Upper lobe of left lung (tissue), 4 donors: ENCODE measurements around the gene TEKT5.

Experiments used
- POLR2A ChIP-seq, 4 donors: fragments of 450-650 bp; IDR thresholded peaks; one replicate each; pipeline ENCODE4 v1.5.1; 2016 to 2017; ENCODE audit warnings: antibody characterized with exemption in 4 of 4, mild to moderate bottlenecking in 2 of 4
- POLR2AphosphoS5 ChIP-seq, 2 donors: sonication (generic); formaldehyde crosslinking; IDR thresholded peaks; one replicate each; pipeline ENCODE4 v1.5.1; 2017; ENCODE audit warnings: antibody characterized with exemption in 2 of 2
- TF ChIP-seq, protein P1 (sequence below), 6 experiments: fragments of 450-650 bp in 4 of 6; fragments of 200-600 bp in 2 of 6; sonication (generic) in 2 of 6; IDR thresholded peaks; one replicate each; pipeline ENCODE4 v1.5.1; 2016 to 2019; ENCODE audit warnings: antibody characterized with exemption in 6 of 6

DNA sequence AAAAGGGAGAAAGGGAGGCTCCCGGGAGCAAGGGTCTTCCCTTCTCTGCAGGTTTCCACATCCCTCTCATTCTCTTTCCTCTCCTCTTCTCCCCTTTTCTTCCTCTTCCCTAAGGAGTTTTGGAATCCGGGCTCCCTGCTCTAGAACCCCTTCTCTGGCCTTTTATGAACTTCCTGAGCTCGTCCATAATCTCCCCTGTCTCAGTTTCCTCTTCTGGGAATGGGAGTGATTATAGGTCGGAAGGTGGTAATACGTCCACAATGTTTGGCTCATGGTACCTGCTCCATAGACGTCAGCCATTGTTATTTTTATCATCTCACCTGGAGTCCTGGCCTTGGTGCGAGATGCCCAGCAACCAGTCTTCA, 113.9 kb downstream of the TEKT5 start:
- TF ChIP-seq, protein P1, sequence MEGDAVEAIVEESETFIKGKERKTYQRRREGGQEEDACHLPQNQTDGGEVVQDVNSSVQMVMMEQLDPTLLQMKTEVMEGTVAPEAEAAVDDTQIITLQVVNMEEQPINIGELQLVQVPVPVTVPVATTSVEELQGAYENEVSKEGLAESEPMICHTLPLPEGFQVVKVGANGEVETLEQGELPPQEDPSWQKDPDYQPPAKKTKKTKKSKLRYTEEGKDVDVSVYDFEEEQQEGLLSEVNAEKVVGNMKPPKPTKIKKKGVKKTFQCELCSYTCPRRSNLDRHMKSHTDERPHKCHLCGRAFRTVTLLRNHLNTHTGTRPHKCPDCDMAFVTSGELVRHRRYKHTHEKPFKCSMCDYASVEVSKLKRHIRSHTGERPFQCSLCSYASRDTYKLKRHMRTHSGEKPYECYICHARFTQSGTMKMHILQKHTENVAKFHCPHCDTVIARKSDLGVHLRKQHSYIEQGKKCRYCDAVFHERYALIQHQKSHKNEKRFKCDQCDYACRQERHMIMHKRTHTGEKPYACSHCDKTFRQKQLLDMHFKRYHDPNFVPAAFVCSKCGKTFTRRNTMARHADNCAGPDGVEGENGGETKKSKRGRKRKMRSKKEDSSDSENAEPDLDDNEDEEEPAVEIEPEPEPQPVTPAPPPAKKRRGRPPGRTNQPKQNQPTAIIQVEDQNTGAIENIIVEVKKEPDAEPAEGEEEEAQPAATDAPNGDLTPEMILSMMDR (IDR thresholded peaks at IDR 0.05), result no peak
- no peak for TF ChIP-seq POLR2AphosphoS5 (IDR thresholded peaks at IDR 0.05)
- TF ChIP-seq POLR2A (IDR thresholded peaks at IDR 0.05), result no peak
